HL-60 (cell line): Measurements from ENCODE around the gene GBX1.

Experiments
- DNase-seq, 2 experiments: peaks; one replicate each; pipeline ENCODE4 v3.0.0-alpha.2; 2010 to 2020; ENCODE audit warnings: low read depth in 1 of 2, low spot score in 1 of 2
- H3K27ac ChIP-seq: fragments of 250-450 bp; sonication (Bioruptor Pico); replicated peaks from 2 replicates; pipeline ENCODE4 v1.5.1; 2020; ENCODE audit warnings: mild to moderate bottlenecking, moderate library complexity
- H3K27me3 ChIP-seq: fragments of 250-450 bp; sonication (Bioruptor Pico); 2 replicates; pipeline ENCODE4 v1.5.1; 2021; ENCODE audit warnings: mild to moderate bottlenecking, moderate library complexity; ENCODE audit not compliant: insufficient read depth, poor library complexity, severe bottlenecking
- H3K4me3 ChIP-seq: replicated peaks from 2 replicates; pipeline ENCODE4 v1.5.1; 2011; ENCODE audit warnings: mild to moderate bottlenecking, control low read depth, low read length; ENCODE audit not compliant: insufficient read depth
- CTCF ChIP-seq: IDR thresholded peaks from one replicate; pipeline ENCODE4 v1.5.1; 2011; ENCODE audit warnings: low read length, control low read depth, inconsistent platforms; ENCODE audit not compliant: insufficient read depth
- GABPA ChIP-seq: IDR thresholded peaks from 2 replicates; pipeline ENCODE4 v1.6.1; 2012; ENCODE audit warnings: low read depth
- POLR2AphosphoS5 ChIP-seq: IDR thresholded peaks from 2 replicates; pipeline ENCODE4 v1.6.1; 2012; ENCODE audit warnings: low read depth
- REST ChIP-seq: IDR thresholded peaks from 2 replicates; pipeline ENCODE4 v1.6.1; 2012; ENCODE audit warnings: low read depth; ENCODE audit not compliant: insufficient replicate concordance
- SPI1 ChIP-seq: IDR thresholded peaks from 2 replicates; pipeline ENCODE4 v1.6.1; 2012; ENCODE audit warnings: low read depth, mild to moderate bottlenecking, borderline replicate concordance

GBX1 gene

GRCh38 chr7:151139071-151139790, 28.3 kb downstream of the GBX1 start:
- no peaks in the 10 kb centered on the region for H3K27me3 ChIP-seq
- no peak overlapping the region for H3K27ac ChIP-seq
- TF ChIP-seq GABPA (no peak), SPI1 (no peak), CTCF (no peak), POLR2AphosphoS5 (no peak), REST (no peak)
- DNase-seq: no peak
- H3K4me3 ChIP-seq: no peak overlapping the region

- no peak for DNase-seq
- TF ChIP-seq REST (no peak), CTCF (no peak), POLR2AphosphoS5 (no peak), SPI1 (no peak), GABPA (no peak)
- H3K27me3 ChIP-seq: no peaks in the 10 kb centered on the region
- no peak overlapping the region for H3K27ac ChIP-seq
- no peak overlapping the region for H3K4me3 ChIP-seq
These were observed 29.2 kb downstream of the GBX1 start for GRCh38 chr7:151138153-151138851.

GRCh38 chr7:151137791-151138152, 29.7 kb downstream of the GBX1 start:
- no peaks in the 10 kb centered on the region for H3K27me3 ChIP-seq

GRCh38 chr7:151137076-151137675, 30.3 kb downstream of the GBX1 start:
- Histone ChIP-seq H3K4me3 (no peak overlapping the region), H3K27ac (no peak overlapping the region), H3K27me3 (no peaks in the 10 kb centered on the region)
- TF ChIP-seq GABPA: no peak
- TF ChIP-seq REST: no peak
- no peak for TF ChIP-seq POLR2AphosphoS5
- TF ChIP-seq SPI1: no peak
- TF ChIP-seq CTCF: no peak
- DNase-seq: no peak

More at GRCh38 chr7:151137791-151138152, 29.7 kb downstream of the GBX1 start:
- no peak for DNase-seq
- no peak for TF ChIP-seq POLR2AphosphoS5
- Histone ChIP-seq H3K4me3 (no peak overlapping the region), H3K27ac (no peak overlapping the region)
